Measurements from ENCODE around the gene MVP. TPM values are rescaled to one million over a fixed set of nuclear protein-coding genes. Genes with fewer than 3 reads are reported as not detected.
"Not testable (repeated sequence)": the region's sequence is repeated elsewhere in the genome, so short reads cannot be mapped to it uniquely, and the experiment has no call there.

MVP gene
- total RNA-seq, 2 experiments from 2014 or later = 130 to 136 TPM

GRCh38 chr16:29825145-29826044 is 5.1 kb downstream of the MVP start:
- H3K27me3 Mint-ChIP-seq = no peaks in the 10 kb centered on the region
- POLR2A ChIA-PET = interaction anchor here (0.6 to 4.3 kb wide), 6 partner anchors 8 to 23 kb away, joined by 3 to 32 read pairs (median 6); partner anchors contain the start of gene PAGR1
- H3K27ac Mint-ChIP-seq = peak overlapping the region; percentile 83
- H3K36me3 Mint-ChIP-seq = peaks cover 10% of the 10 kb centered on the region
- peak overlapping the region; percentile 69 for H3K4me3 Mint-ChIP-seq
- peak; percentile 47 for DNase-seq
- H3K4me1 Mint-ChIP-seq = peaks cover 45% of the 10 kb centered on the region
- peak; percentile 35 for ATAC-seq (ENCODE audit: low read depth)
- no peaks in the 10 kb centered on the region for H3K9me3 Mint-ChIP-seq

- POLR2A ChIA-PET = interaction anchor here (0.6 to 4.3 kb wide), 11 partner anchors 9 to 544 kb away, joined by 3 to 32 read pairs (median 4); partner anchors contain the start of genes PAGR1 and TBC1D10B
- no peaks in the 10 kb centered on the region for H3K27me3 Mint-ChIP-seq
- peaks cover 9% of the 10 kb centered on the region for H3K36me3 Mint-ChIP-seq
- peaks cover 46% of the 10 kb centered on the region for H3K4me1 Mint-ChIP-seq
- H3K9me3 Mint-ChIP-seq = no peaks in the 10 kb centered on the region
- H3K4me3 Mint-ChIP-seq = peak overlapping the region; percentile 86
- peak overlapping the region; percentile 93 for H3K27ac Mint-ChIP-seq
- DNase-seq (no peak), ATAC-seq (ENCODE audit: low read depth) (no peak)
Observed at GRCh38 chr16:29826342-29826695, 6.1 kb downstream of the MVP start.

DNA sequence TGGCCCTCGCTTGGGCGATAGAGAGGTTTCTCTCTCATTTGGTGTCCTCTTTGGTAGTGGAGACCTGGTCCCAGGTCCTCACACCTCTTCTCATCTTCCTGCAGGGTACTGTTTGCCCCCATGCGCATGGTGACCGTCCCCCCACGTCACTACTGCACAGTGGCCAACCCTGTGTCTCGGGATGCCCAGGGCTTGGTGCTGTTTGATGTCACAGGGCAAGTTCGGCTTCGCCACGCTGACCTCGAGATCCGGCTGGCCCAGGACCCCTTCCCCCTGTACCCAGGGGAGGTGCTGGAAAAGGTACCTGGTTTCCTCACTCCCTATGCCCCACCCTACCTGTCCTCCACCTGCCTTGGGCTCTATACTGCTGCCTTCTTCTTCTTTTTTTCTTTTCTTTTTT is 10.5 kb downstream of the MVP start:
- ATAC-seq (ENCODE audit: low read depth) = no peak
- Mint-ChIP-seq H3K27me3 (no peaks in the 10 kb centered on the region), H3K4me3 (no peak overlapping the region), H3K4me1 (peaks cover 25% of the 10 kb centered on the region), H3K36me3 (peaks cover 23% of the 10 kb centered on the region), H3K27ac (no peak overlapping the region), H3K9me3 (no peaks in the 10 kb centered on the region)
- no peak for DNase-seq
- POLR2A ChIA-PET = no interaction called here

DNA sequence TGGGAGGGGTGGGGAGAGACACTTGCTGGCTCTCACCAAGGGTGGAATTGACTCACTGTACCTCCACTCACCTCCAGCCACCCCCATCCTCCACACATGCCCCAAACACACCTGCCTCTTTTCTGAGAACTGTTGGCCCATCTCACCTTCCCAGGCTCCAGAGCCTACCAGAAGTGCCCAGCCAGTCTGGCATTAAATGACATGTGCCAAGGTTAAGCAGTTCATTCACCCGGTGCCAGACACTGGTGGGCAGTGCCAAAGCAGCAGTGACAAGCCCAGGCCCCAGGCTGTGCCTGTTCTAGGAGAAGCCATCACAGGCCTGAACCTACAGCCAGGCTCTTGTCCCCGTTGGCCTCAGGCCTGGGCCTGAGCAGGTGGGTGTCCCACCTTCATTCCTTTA is 11.2 kb downstream of the MVP start:
- POLR2A ChIA-PET = no interaction called here
- peaks cover 24% of the 10 kb centered on the region for H3K36me3 Mint-ChIP-seq
- no peak for ATAC-seq (ENCODE audit: low read depth)

GRCh38 chr16:29833219-29833618 is 13.0 kb downstream of the MVP start:
- not testable (repeated sequence) for H3K27ac Mint-ChIP-seq; H3K9me3 Mint-ChIP-seq; H3K4me3 Mint-ChIP-seq; H3K27me3 Mint-ChIP-seq; DNase-seq; ATAC-seq (ENCODE audit: low read depth); H3K4me1 Mint-ChIP-seq
- POLR2A ChIA-PET = interaction anchor here (0.6 kb wide), 1 partner anchor 23 kb away, joined by 3 read pairs; no protein-coding TSS in a partner anchor
- H3K36me3 Mint-ChIP-seq = peaks cover 28% of the 10 kb centered on the region

More for the DNA sequence above, 11.2 kb downstream of the MVP start:
- DNase-seq = no peak
- Mint-ChIP-seq H3K4me1 (peaks cover 20% of the 10 kb centered on the region), H3K27me3 (no peaks in the 10 kb centered on the region), H3K4me3 (no peak overlapping the region), H3K27ac (no peak overlapping the region), H3K9me3 (no peaks in the 10 kb centered on the region)

DNA sequence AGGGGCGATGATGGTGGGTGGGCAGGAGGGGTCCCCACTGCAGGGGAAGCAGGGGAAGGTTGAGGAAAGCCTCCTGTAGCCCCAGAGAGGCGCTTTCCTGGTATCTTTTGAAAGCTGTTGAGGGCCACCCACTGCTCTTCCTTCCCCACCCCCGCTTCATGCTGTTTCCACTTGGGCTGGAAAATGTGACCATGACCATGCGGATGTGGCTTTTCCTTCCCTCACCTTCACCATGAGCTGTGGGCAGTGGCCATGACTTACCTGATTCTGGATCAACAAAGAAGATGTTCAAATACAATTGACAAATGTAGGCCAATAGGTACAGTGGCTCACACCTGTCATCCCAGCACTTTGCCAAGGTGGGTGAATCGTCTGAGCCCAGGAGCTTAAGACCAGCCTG is 13.8 kb downstream of the MVP start:
- H3K27ac Mint-ChIP-seq = peak overlapping the region; percentile 48
- no peak for DNase-seq
- H3K9me3 Mint-ChIP-seq = no peaks in the 10 kb centered on the region
- peaks cover 8% of the 10 kb centered on the region for H3K4me1 Mint-ChIP-seq
- POLR2A ChIA-PET = interaction anchor here (0.7 kb wide), 1 partner anchor 1205 kb away, joined by 4 read pairs; no protein-coding TSS in a partner anchor
- no peaks in the 10 kb centered on the region for H3K27me3 Mint-ChIP-seq
- peaks cover 28% of the 10 kb centered on the region for H3K36me3 Mint-ChIP-seq
- no peak for ATAC-seq (ENCODE audit: low read depth)
- no peak overlapping the region for H3K4me3 Mint-ChIP-seq

GRCh38 chr16:29835926-29836325 is 15.7 kb downstream of the MVP start:
- DNase-seq (no peak), ATAC-seq (ENCODE audit: low read depth) (no peak)
- Mint-ChIP-seq H3K4me3 (no peak overlapping the region), H3K27me3 (no peaks in the 10 kb centered on the region), H3K4me1 (peaks cover 1% of the 10 kb centered on the region), H3K36me3 (peaks cover 29% of the 10 kb centered on the region), H3K27ac (no peak overlapping the region), H3K9me3 (no peaks in the 10 kb centered on the region)
- POLR2A ChIA-PET = interaction anchor here (0.6 to 0.7 kb wide), 2 partner anchors 17 to 52 kb away, joined by 3 to 4 read pairs; no protein-coding TSS in a partner anchor

DNA sequence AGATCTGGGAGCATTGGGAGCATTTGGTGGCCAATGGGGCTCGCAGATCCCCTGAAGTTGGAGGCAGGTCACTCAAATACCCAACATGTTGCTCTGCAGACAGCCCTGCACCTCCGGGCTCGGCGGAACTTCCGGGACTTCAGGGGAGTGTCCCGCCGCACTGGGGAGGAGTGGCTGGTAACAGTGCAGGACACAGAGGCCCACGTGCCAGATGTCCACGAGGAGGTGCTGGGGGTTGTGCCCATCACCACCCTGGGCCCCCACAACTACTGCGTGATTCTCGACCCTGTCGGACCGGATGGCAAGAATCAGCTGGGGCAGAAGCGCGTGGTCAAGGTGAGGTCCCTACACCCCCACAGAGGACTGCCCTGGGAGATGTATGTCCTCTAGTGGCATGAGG is 16.4 kb downstream of the MVP start:
- H3K4me1 Mint-ChIP-seq = no peaks in the 10 kb centered on the region
- H3K4me3 Mint-ChIP-seq = no peak overlapping the region
- no peak for ATAC-seq (ENCODE audit: low read depth)
- DNase-seq = no peak
- no peak overlapping the region for H3K27ac Mint-ChIP-seq
- no peaks in the 10 kb centered on the region for H3K27me3 Mint-ChIP-seq
- H3K9me3 Mint-ChIP-seq = no peaks in the 10 kb centered on the region
- peaks cover 30% of the 10 kb centered on the region for H3K36me3 Mint-ChIP-seq
- POLR2A ChIA-PET = interaction anchor here (0.6 to 0.7 kb wide), 2 partner anchors 18 to 52 kb away, joined by 3 to 4 read pairs; no protein-coding TSS in a partner anchor

DNA sequence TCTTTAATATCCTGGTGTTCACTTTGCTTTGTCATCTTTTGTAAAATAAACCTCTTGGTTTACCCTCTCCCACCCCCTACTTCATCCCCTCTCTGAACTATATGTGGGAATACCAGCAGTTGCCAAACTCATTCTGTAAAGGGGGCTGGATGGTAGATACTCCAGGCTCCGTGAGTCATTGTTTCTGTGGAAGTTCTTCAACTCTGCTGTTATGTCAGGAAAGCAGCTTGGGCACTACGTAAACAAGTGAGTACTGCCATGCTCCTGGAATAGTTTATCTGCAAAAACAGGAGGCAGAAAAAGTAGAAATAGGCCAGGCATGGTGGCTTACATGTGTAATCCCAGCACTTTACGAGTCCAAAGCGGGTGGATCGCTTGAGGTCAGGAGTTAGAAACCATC is 17.6 kb downstream of the MVP start:
- no peak overlapping the region for H3K27ac Mint-ChIP-seq

DNA sequence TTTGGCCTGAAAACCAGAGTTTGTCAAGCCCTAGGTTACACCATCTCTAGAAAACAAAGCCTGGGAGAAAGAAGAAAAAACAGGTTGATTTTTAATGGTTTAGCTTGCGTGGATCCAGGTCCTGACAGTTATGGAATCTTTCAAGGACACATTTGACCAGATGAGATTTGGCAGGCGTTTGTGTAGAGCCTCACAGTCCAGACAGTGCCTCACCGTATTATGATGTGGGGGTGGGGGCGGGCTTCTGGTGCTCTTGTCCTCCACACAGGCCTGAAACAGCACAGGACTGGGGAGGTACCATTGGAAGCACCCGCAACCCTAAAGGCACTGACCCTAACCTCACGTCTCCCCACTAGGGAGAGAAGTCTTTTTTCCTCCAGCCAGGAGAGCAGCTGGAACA is 19.6 kb downstream of the MVP start:
- H3K27ac Mint-ChIP-seq = no peak overlapping the region
- ATAC-seq (ENCODE audit: low read depth) (no peak), DNase-seq (no peak)
- no peaks in the 10 kb centered on the region for H3K27me3 Mint-ChIP-seq
- no peak overlapping the region for H3K4me3 Mint-ChIP-seq
- H3K36me3 Mint-ChIP-seq = peaks cover 19% of the 10 kb centered on the region
- no peaks in the 10 kb centered on the region for H3K9me3 Mint-ChIP-seq
- POLR2A ChIA-PET = interaction anchor here (0.7 to 1.4 kb wide), 5 partner anchors 20 to 891 kb away, joined by 3 to 12 read pairs (median 5); partner anchors contain the start of gene C16orf54
- H3K4me1 Mint-ChIP-seq = no peaks in the 10 kb centered on the region

More for the DNA sequence above, 17.6 kb downstream of the MVP start:
- no peaks in the 10 kb centered on the region for H3K27me3 Mint-ChIP-seq
- no peak overlapping the region for H3K4me3 Mint-ChIP-seq
- peaks cover 21% of the 10 kb centered on the region for H3K36me3 Mint-ChIP-seq
- DNase-seq = no peak
- H3K4me1 Mint-ChIP-seq = no peaks in the 10 kb centered on the region
- H3K9me3 Mint-ChIP-seq = no peaks in the 10 kb centered on the region
- no peak for ATAC-seq (ENCODE audit: low read depth)
- POLR2A ChIA-PET = interaction anchor here (1.7 kb wide), 1 partner anchor 11 kb away, joined by 10 read pairs; no protein-coding TSS in a partner anchor

DNA sequence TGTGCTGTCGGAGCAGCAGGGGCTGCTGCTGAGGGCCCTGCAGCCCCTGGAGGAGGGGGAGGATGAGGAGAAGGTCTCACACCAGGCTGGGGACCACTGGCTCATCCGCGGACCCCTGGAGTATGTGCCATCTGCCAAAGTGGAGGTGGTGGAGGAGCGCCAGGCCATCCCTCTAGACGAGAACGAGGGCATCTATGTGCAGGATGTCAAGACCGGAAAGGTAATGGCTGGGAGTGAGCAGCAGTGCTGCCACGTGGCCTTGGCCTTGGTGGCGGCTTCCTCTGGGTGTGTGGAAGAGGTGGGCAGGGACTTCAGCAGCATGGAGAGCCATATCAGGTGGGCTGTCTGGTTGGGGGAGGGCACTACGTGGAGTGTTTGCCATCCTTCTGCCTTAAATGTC is 20.0 kb downstream of the MVP start:
- Mint-ChIP-seq H3K36me3 (peaks cover 19% of the 10 kb centered on the region), H3K27ac (no peak overlapping the region), H3K9me3 (no peaks in the 10 kb centered on the region), H3K4me3 (no peak overlapping the region), H3K4me1 (no peaks in the 10 kb centered on the region), H3K27me3 (no peaks in the 10 kb centered on the region)
- POLR2A ChIA-PET = interaction anchor here (0.7 to 1.2 kb wide), 3 partner anchors 20 to 141 kb away, joined by 4 to 12 read pairs (median 7); partner anchors contain the start of gene C16orf54
- DNase-seq (no peak), ATAC-seq (ENCODE audit: low read depth) (no peak)

DNA sequence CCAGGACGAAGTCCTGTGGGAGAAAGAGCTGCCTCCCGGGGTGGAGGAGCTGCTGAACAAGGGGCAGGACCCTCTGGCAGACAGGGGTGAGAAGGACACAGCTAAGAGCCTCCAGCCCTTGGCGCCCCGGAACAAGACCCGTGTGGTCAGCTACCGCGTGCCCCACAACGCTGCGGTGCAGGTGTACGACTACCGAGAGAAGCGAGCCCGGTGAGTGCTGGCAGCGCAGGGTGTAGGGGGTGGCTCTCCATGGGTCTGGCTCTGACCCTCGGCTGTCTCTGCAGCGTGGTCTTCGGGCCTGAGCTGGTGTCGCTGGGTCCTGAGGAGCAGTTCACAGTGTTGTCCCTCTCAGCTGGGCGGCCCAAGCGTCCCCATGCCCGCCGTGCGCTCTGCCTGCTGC is 21.4 kb downstream of the MVP start:
- no peak for DNase-seq
- ATAC-seq (ENCODE audit: low read depth) = no peak
- Mint-ChIP-seq H3K4me3 (no peak overlapping the region), H3K27me3 (no peaks in the 10 kb centered on the region), H3K27ac (no peak overlapping the region), H3K36me3 (peaks cover 13% of the 10 kb centered on the region), H3K4me1 (no peaks in the 10 kb centered on the region), H3K9me3 (no peaks in the 10 kb centered on the region)
- POLR2A ChIA-PET = no interaction called here

GRCh38 chr16:29842732-29843346 is 22.6 kb downstream of the MVP start:
- peak overlapping the region; percentile 64 for H3K27ac Mint-ChIP-seq
- H3K4me1 Mint-ChIP-seq = no peaks in the 10 kb centered on the region
- H3K9me3 Mint-ChIP-seq = no peaks in the 10 kb centered on the region
- H3K27me3 Mint-ChIP-seq = no peaks in the 10 kb centered on the region
- no peak overlapping the region for H3K4me3 Mint-ChIP-seq
- ATAC-seq (ENCODE audit: low read depth) (no peak), DNase-seq (no peak)
- H3K36me3 Mint-ChIP-seq = peaks cover 14% of the 10 kb centered on the region
- POLR2A ChIA-PET = interaction anchor here (0.5 to 1.3 kb wide), 3 partner anchors 15 to 53 kb away, joined by 3 to 5 read pairs (median 3); partner anchors contain the start of genes KIF22 and PAGR1
